H1 (cell line): ENCODE results near the gene ZNF212. TPM values are rescaled to one million over a fixed set of nuclear protein-coding genes. Genes with fewer than 3 reads are reported as not detected.

Source experiments
- BCL11A ChIP-seq, 2 experiments: IDR thresholded peaks; one replicate each; pipeline ENCODE4 v1.6.1; 2011; ENCODE audit warnings: low read depth in 2 of 2, low read length in 2 of 2, mild to moderate bottlenecking in 2 of 2
- CEBPB ChIP-seq: IDR thresholded peaks from 2 replicates; pipeline ENCODE4 v1.6.1; 2012; ENCODE audit warnings: low read depth, low read length
- CHD2 ChIP-seq: IDR thresholded peaks from 2 replicates; pipeline ENCODE4 v1.6.1; 2012; ENCODE audit warnings: low read length, improper control_type of control experiment
- CREB1 ChIP-seq: IDR thresholded peaks from 2 replicates; pipeline ENCODE4 v1.6.1; 2012; ENCODE audit warnings: inconsistent platforms
- EP300 ChIP-seq, 2 experiments: IDR thresholded peaks; 1 replicate in 1 of 2; 2 replicates in 1 of 2; pipeline ENCODE4 v1.6.1; 2011 to 2012; ENCODE audit warnings: low read depth in 2 of 2, low read length in 2 of 2, mild to moderate bottlenecking in 2 of 2, borderline replicate concordance in 1 of 2, inconsistent platforms in 1 of 2, moderate library complexity in 1 of 2
- HDAC2 ChIP-seq, 2 experiments: fragments of 300-600 bp in 1 of 2; sonication (generic) in 1 of 2; IDR thresholded peaks; 2 replicates each; pipeline ENCODE4 v1.6.1; 2011 to 2012; ENCODE audit warnings: low read depth in 2 of 2, low read length in 2 of 2, mild to moderate bottlenecking in 2 of 2, moderate library complexity in 2 of 2, borderline replicate concordance in 1 of 2, inconsistent platforms in 1 of 2
- NANOG ChIP-seq: IDR thresholded peaks from 2 replicates; pipeline ENCODE4 v1.6.1; 2011; ENCODE audit warnings: low read length, low read depth, mild to moderate bottlenecking, inconsistent platforms; ENCODE audit not compliant: insufficient read depth, poor library complexity, severe bottlenecking
- SP1 ChIP-seq: IDR thresholded peaks from 2 replicates; pipeline ENCODE4 v1.6.1; 2011; ENCODE audit warnings: low read depth, low read length
- TEAD4 ChIP-seq: IDR thresholded peaks from 2 replicates; pipeline ENCODE4 v1.6.1; 2012; ENCODE audit warnings: low read depth, low read length, inconsistent platforms, mixed read lengths
- polyA plus RNA-seq, 7 experiments: library from polyadenylated mRNA; depleted of rRNA in 3 of 7; stranded (reverse) in 5 of 7; unstranded in 2 of 7; fragments of >200 nt in 5 of 7; fragments of 200-250 nt in 2 of 7; gene quantifications; 1 replicate in 5 of 7; 2 replicates in 1 of 7; 4 replicates in 1 of 7; pipeline versions ENCODE4 v1.2.1 to v1.2.3, GENCODE V29; 2011 to 2013; ENCODE audit warnings: missing spikeins in 2 of 7, mixed read lengths in 2 of 7
- total RNA-seq: library from RNA; stranded (reverse); fragmentation: NEBNext Ultra II Directional; extraction: Animal tissue kit (Norgen Biotek cat#: 25700); gene quantifications from 2 replicates; pipeline ENCODE4 v1.2.1, GENCODE V29; 2021
- TF ChIP-seq, protein P1 (sequence below): fragments of 300-600 bp; sonication (generic); IDR thresholded peaks from 2 replicates; pipeline ENCODE4 v1.7.1; 2012; ENCODE audit warnings: low read length, moderate library complexity, mild to moderate bottlenecking, inconsistent platforms; ENCODE audit not compliant: insufficient replicate concordance

ZNF212 gene
- total and polyA plus RNA-seq, 2 of the 8 experiments (the other 6 are each of a cell fraction or from before 2014, with no cell fraction given), result 6.7 to 19.3 TPM

DNA sequence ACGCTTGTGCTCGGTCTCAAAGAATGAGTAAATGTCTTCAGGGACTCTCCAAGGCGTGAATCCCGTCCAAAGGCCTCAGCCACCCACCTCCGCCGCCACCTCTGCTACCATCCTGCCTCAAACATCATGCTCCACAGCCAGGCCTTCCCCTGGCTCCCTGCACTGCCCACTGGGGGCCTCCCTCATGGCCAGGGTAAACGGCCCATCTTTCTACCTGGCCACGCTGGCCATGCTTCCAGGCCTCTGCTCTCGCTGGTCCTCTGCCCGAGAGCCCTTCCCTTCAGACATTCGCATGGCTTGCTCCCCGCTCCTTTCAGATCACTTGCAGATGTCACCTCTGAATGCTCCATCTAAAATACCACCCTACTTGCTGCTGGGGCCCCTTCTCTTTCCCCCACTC is 62.8 kb downstream of the ZNF212 start (continued):
- TF ChIP-seq, protein P1, sequence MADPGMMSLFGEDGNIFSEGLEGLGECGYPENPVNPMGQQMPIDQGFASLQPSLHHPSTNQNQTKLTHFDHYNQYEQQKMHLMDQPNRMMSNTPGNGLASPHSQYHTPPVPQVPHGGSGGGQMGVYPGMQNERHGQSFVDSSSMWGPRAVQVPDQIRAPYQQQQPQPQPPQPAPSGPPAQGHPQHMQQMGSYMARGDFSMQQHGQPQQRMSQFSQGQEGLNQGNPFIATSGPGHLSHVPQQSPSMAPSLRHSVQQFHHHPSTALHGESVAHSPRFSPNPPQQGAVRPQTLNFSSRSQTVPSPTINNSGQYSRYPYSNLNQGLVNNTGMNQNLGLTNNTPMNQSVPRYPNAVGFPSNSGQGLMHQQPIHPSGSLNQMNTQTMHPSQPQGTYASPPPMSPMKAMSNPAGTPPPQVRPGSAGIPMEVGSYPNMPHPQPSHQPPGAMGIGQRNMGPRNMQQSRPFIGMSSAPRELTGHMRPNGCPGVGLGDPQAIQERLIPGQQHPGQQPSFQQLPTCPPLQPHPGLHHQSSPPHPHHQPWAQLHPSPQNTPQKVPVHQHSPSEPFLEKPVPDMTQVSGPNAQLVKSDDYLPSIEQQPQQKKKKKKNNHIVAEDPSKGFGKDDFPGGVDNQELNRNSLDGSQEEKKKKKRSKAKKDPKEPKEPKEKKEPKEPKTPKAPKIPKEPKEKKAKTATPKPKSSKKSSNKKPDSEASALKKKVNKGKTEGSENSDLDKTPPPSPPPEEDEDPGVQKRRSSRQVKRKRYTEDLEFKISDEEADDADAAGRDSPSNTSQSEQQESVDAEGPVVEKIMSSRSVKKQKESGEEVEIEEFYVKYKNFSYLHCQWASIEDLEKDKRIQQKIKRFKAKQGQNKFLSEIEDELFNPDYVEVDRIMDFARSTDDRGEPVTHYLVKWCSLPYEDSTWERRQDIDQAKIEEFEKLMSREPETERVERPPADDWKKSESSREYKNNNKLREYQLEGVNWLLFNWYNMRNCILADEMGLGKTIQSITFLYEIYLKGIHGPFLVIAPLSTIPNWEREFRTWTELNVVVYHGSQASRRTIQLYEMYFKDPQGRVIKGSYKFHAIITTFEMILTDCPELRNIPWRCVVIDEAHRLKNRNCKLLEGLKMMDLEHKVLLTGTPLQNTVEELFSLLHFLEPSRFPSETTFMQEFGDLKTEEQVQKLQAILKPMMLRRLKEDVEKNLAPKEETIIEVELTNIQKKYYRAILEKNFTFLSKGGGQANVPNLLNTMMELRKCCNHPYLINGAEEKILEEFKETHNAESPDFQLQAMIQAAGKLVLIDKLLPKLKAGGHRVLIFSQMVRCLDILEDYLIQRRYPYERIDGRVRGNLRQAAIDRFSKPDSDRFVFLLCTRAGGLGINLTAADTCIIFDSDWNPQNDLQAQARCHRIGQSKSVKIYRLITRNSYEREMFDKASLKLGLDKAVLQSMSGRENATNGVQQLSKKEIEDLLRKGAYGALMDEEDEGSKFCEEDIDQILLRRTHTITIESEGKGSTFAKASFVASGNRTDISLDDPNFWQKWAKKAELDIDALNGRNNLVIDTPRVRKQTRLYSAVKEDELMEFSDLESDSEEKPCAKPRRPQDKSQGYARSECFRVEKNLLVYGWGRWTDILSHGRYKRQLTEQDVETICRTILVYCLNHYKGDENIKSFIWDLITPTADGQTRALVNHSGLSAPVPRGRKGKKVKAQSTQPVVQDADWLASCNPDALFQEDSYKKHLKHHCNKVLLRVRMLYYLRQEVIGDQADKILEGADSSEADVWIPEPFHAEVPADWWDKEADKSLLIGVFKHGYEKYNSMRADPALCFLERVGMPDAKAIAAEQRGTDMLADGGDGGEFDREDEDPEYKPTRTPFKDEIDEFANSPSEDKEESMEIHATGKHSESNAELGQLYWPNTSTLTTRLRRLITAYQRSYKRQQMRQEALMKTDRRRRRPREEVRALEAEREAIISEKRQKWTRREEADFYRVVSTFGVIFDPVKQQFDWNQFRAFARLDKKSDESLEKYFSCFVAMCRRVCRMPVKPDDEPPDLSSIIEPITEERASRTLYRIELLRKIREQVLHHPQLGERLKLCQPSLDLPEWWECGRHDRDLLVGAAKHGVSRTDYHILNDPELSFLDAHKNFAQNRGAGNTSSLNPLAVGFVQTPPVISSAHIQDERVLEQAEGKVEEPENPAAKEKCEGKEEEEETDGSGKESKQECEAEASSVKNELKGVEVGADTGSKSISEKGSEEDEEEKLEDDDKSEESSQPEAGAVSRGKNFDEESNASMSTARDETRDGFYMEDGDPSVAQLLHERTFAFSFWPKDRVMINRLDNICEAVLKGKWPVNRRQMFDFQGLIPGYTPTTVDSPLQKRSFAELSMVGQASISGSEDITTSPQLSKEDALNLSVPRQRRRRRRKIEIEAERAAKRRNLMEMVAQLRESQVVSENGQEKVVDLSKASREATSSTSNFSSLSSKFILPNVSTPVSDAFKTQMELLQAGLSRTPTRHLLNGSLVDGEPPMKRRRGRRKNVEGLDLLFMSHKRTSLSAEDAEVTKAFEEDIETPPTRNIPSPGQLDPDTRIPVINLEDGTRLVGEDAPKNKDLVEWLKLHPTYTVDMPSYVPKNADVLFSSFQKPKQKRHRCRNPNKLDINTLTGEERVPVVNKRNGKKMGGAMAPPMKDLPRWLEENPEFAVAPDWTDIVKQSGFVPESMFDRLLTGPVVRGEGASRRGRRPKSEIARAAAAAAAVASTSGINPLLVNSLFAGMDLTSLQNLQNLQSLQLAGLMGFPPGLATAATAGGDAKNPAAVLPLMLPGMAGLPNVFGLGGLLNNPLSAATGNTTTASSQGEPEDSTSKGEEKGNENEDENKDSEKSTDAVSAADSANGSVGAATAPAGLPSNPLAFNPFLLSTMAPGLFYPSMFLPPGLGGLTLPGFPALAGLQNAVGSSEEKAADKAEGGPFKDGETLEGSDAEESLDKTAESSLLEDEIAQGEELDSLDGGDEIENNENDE, result no peak
- TF ChIP-seq EP300 (IDR thresholded peaks at IDR 0.05; ENCODE audit: borderline replicate concordance in 1 of 2, low read depth in 2 of 2, low read length in 2 of 2) (no peak), CEBPB (no peak), CREB1 (no peak), CHD2 (no peak), TEAD4 (no peak), HDAC2 (IDR thresholded peaks at IDR 0.05; ENCODE audit: borderline replicate concordance in 1 of 2, low read depth in 2 of 2, low read length in 2 of 2) (no peak), NANOG (no peak), SP1 (no peak), BCL11A (IDR thresholded peaks at IDR 0.05; ENCODE audit: low read depth in 2 of 2, low read length in 2 of 2) (no peak)
